HepG2 (cell line): ENCODE data around the gene LRP5. TPM values are rescaled to one million over a fixed set of nuclear protein-coding genes. Genes with fewer than 3 reads are reported as not detected.
A peak's percentile ranks its signal among the peaks of the same experiment; 100 is the strongest.

Source experiments
- ADNP ChIP-seq: sonication (generic); formaldehyde crosslinking; IDR thresholded peaks from 2 replicates; pipeline ENCODE4 v1.4.0; 2020; ENCODE audit warnings: missing genetic modification reagents
- CENPT ChIP-seq: sonication (generic); formaldehyde crosslinking; IDR thresholded peaks from 2 replicates; pipeline ENCODE4 v1.8.0; 2022; ENCODE audit warnings: low read depth, mild to moderate bottlenecking, moderate library complexity, missing genetic modification reagents
- CREB1 ChIP-seq, 2 experiments: fragments of 450-650 bp in 1 of 2; IDR thresholded peaks; 2 replicates each; pipeline ENCODE4 v1.6.1; 2016 to 2017; ENCODE audit warnings: control low read depth in 1 of 2, mild to moderate bottlenecking in 1 of 2, missing compliant biosample characterization in 1 of 2, missing genetic modification characterization in 1 of 2
- DPF2 ChIP-seq: sonication (generic); formaldehyde crosslinking; IDR thresholded peaks from 2 replicates; pipeline ENCODE4 v1.4.0; 2020; ENCODE audit warnings: mild to moderate bottlenecking, low read depth, missing genetic modification reagents, borderline replicate concordance
- ESRRA ChIP-seq: sonication (generic); formaldehyde crosslinking; IDR thresholded peaks from 2 replicates; pipeline ENCODE4 v1.5.1; 2020; ENCODE audit warnings: mild to moderate bottlenecking, low read depth, missing genetic modification reagents
- GFI1 ChIP-seq: sonication (generic); formaldehyde crosslinking; IDR thresholded peaks from 2 replicates; pipeline ENCODE4 v1.5.0; 2020; ENCODE audit warnings: missing genetic modification reagents, mild to moderate bottlenecking, borderline replicate concordance
- NCOA2 ChIP-seq: sonication (generic); formaldehyde crosslinking; IDR thresholded peaks from 2 replicates; pipeline ENCODE4 v1.8.0; 2022; ENCODE audit warnings: inconsistent platforms
- NONO ChIP-seq, 2 experiments: fragments of 450-650 bp in 1 of 2; sonication (generic) in 1 of 2; formaldehyde crosslinking in 1 of 2; IDR thresholded peaks in 1 of 2; conservative IDR thresholded peaks in 1 of 2; 2 replicates each; pipeline versions ENCODE4 v1.6.1 to v1.8.0; 2017 to 2022; ENCODE audit warnings: mild to moderate bottlenecking in 1 of 2, missing genetic modification reagents in 1 of 2, moderate library complexity in 1 of 2
- REPIN1 ChIP-seq: sonication (generic); formaldehyde crosslinking; IDR thresholded peaks from 2 replicates; pipeline ENCODE4 v1.8.0; 2022; ENCODE audit warnings: missing genetic modification reagents, low read depth, mild to moderate bottlenecking, borderline replicate concordance
- RXRA ChIP-seq: sonication (generic); formaldehyde crosslinking; IDR thresholded peaks from 2 replicates; pipeline ENCODE4 v1.5.1; 2020; ENCODE audit warnings: missing genetic modification reagents
- SMC3 ChIP-seq: IDR thresholded peaks from 2 replicates; pipeline ENCODE4 v1.6.1; 2011; ENCODE audit warnings: low read length, improper control_type of control experiment
- SUZ12 ChIP-seq: fragments of 150-350 bp; IDR thresholded peaks from 2 replicates; pipeline ENCODE4 v1.6.1; 2014; ENCODE audit warnings: low read depth, low read length
- TCF7 ChIP-seq: sonication (generic); IDR thresholded peaks from 2 replicates; pipeline ENCODE4 v1.6.1; 2016; ENCODE audit warnings: antibody characterized with exemption, low read depth
- ZFP36 ChIP-seq: fragments of 150-350 bp; IDR thresholded peaks from 2 replicates; pipeline ENCODE4 v1.6.1; 2018; ENCODE audit warnings: borderline replicate concordance, low read length, low read depth; ENCODE audit not compliant: partially characterized antibody
- ZMYM2 ChIP-seq: sonication (generic); formaldehyde crosslinking; IDR thresholded peaks from 2 replicates; pipeline ENCODE4 v1.8.0; 2022; ENCODE audit warnings: mild to moderate bottlenecking, missing genetic modification reagents
- ZNF225 ChIP-seq: sonication (generic); formaldehyde crosslinking; IDR thresholded peaks from 2 replicates; pipeline ENCODE4 v1.4.0; 2020; ENCODE audit warnings: mild to moderate bottlenecking, missing genetic modification reagents
- ZNF468 ChIP-seq: sonication (generic); formaldehyde crosslinking; IDR thresholded peaks from 2 replicates; pipeline ENCODE4 v1.8.0; 2022; ENCODE audit warnings: mild to moderate bottlenecking, moderate library complexity, missing genetic modification reagents
- ZNF761 ChIP-seq: sonication (generic); formaldehyde crosslinking; conservative IDR thresholded peaks from 2 replicates; pipeline ENCODE4 v1.4.0; 2020; ENCODE audit warnings: mild to moderate bottlenecking, missing genetic modification reagents
- ZNF770 ChIP-seq: sonication (generic); formaldehyde crosslinking; IDR thresholded peaks from 2 replicates; pipeline ENCODE4 v1.5.0; 2020; ENCODE audit warnings: mild to moderate bottlenecking, missing genetic modification reagents
- ZNF781 ChIP-seq: sonication (generic); formaldehyde crosslinking; IDR thresholded peaks from 2 replicates; pipeline ENCODE4 v1.5.1; 2020; ENCODE audit warnings: borderline replicate concordance, mild to moderate bottlenecking, missing genetic modification reagents; ENCODE audit errors: not compliant biosample characterization
- ZSCAN22 ChIP-seq: sonication (generic); formaldehyde crosslinking; IDR thresholded peaks from 2 replicates; pipeline ENCODE4 v1.4.0; 2020; ENCODE audit warnings: mild to moderate bottlenecking, missing genetic modification reagents
- polyA plus RNA-seq, 8 experiments: library from polyadenylated mRNA; depleted of rRNA in 3 of 8; stranded (reverse) in 7 of 8; unstranded in 1 of 8; fragments of >200 nt; fragmentation: Illumina TruSeq in 4 of 8; extraction: Trizol in 4 of 8; gene quantifications; 2 replicates each; pipeline versions ENCODE4 v1.2.1 to v1.2.3, GENCODE V29; 2011 to 2016; ENCODE audit warnings: low read depth in 4 of 8, missing spikeins in 1 of 8, mixed read lengths in 1 of 8; ENCODE audit not compliant: insufficient read depth in 1 of 8
- total RNA-seq, 5 experiments: library from RNA; depleted of rRNA; stranded (reverse); fragments of >200 nt; fragmentation: Illumina TruSeq; extraction: Trizol; gene quantifications; 2 replicates each; pipeline ENCODE4 v1.2.3, GENCODE V29; 2016; ENCODE audit warnings: low read depth in 1 of 5
- TF ChIP-seq, protein P1 (sequence below): sonication (generic); formaldehyde crosslinking; IDR thresholded peaks from 2 replicates; pipeline ENCODE4 v1.4.0; 2020; ENCODE audit warnings: mild to moderate bottlenecking, missing genetic modification reagents, borderline replicate concordance

Gene LRP5
- total and polyA plus RNA-seq, 2 of the 13 experiments (the other 11 are each of a cell fraction or from before 2014, with no cell fraction given), result 40.4 to 64.0 TPM

DNA sequence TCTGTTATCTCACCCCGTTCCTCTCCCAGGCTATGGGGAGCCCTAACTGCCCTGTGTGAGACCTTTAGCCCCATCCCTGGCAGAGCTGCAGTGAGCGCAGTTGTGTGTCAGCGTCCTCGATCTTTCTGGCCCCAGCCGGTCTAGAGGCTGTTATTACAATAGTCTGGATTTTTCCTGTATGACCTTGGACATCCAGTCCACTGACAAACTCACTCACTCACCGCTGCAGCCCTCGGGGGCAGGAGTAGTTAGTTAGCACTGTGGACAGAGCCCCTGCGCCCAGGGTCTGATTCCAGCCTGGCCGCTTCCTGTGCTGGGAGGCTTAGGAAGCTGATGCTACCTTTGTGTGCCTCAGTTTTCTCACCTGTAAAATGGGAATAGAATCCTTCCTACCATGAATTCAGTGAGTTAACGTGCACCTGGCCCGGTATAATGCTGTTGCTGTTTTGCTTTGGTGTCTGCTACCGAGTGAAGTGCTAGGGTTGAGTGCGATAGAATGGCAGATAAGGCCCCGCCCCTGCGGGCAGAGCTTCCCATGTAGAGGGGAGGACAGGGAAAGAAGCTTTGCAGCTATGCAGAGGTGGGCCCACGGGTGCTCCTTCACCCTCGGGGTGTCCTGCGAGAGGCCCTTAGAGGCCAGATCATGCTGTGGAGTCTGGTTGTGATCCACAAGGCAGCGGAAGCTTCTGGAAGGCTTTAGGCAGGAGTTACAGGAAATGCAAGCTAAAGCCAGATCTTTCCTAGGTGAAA lies 3.0 kb downstream of the LRP5 start (continued):
- no peak for TF ChIP-seq CREB1 (IDR thresholded peaks at IDR 0.05)
- peak; percentile 60 for TF ChIP-seq CREB1 (CRISPR knock-in tag; IDR thresholded peaks at IDR 0.05)
- 0 out of 2 replicates have a peak, but pooled peaks have one; percentile 26 for TF ChIP-seq TCF7
- TF ChIP-seq ADNP, result peak; percentile 97
- peak; percentile 89 for TF ChIP-seq RXRA
- TF ChIP-seq ZNF468 (CRISPR knock-in tag), result no peak
- TF ChIP-seq ZSCAN22 (CRISPR knock-in tag), result no peak
- peak; percentile 52; the same call in 1 of the 2 replicates for TF ChIP-seq ZNF761 (CRISPR knock-in tag)
- peak; percentile 72 for TF ChIP-seq REPIN1
- no peak for TF ChIP-seq DPF2 (CRISPR knock-in tag)
- TF ChIP-seq, protein P1, sequence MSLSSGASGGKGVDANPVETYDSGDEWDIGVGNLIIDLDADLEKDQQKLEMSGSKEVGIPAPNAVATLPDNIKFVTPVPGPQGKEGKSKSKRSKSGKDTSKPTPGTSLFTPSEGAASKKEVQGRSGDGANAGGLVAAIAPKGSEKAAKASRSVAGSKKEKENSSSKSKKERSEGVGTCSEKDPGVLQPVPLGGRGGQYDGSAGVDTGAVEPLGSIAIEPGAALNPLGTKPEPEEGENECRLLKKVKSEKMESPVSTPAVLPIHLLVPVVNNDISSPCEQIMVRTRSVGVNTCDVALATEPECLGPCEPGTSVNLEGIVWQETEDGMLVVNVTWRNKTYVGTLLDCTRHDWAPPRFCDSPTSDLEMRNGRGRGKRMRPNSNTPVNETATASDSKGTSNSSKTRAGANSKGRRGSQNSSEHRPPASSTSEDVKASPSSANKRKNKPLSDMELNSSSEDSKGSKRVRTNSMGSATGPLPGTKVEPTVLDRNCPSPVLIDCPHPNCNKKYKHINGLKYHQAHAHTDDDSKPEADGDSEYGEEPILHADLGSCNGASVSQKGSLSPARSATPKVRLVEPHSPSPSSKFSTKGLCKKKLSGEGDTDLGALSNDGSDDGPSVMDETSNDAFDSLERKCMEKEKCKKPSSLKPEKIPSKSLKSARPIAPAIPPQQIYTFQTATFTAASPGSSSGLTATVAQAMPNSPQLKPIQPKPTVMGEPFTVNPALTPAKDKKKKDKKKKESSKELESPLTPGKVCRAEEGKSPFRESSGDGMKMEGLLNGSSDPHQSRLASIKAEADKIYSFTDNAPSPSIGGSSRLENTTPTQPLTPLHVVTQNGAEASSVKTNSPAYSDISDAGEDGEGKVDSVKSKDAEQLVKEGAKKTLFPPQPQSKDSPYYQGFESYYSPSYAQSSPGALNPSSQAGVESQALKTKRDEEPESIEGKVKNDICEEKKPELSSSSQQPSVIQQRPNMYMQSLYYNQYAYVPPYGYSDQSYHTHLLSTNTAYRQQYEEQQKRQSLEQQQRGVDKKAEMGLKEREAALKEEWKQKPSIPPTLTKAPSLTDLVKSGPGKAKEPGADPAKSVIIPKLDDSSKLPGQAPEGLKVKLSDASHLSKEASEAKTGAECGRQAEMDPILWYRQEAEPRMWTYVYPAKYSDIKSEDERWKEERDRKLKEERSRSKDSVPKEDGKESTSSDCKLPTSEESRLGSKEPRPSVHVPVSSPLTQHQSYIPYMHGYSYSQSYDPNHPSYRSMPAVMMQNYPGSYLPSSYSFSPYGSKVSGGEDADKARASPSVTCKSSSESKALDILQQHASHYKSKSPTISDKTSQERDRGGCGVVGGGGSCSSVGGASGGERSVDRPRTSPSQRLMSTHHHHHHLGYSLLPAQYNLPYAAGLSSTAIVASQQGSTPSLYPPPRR (CRISPR knock-in tag), result peak; percentile 88
- no peak for TF ChIP-seq ZFP36
- no peak for TF ChIP-seq SMC3
- TF ChIP-seq ESRRA (CRISPR knock-in tag), result peak; percentile 96
- no peak; the same call in 1 of the 2 replicates for TF ChIP-seq ZNF225 (CRISPR knock-in tag)
- TF ChIP-seq ZNF781, result no peak
- TF ChIP-seq ZMYM2 (CRISPR knock-in tag), result peak; percentile 99
- TF ChIP-seq NONO (IDR thresholded peaks at IDR 0.05), result no peak
- TF ChIP-seq NONO (CRISPR knock-in tag; conservative IDR thresholded peaks at IDR 0.05), result peak; percentile 96
- peak; percentile 40; the same call in 1 of the 2 replicates for TF ChIP-seq ZNF770 (CRISPR knock-in tag)
- TF ChIP-seq CENPT, result no peak
- no peak; the same call in 1 of the 2 replicates for TF ChIP-seq GFI1
- TF ChIP-seq SUZ12, result no peak
- peak; percentile 80 for TF ChIP-seq NCOA2
